Effector CD4-positive, alpha-beta T cell (primary cell): ENCODE data around the gene CDH4.
"Not testable (repeated sequence)": the region's sequence is repeated elsewhere in the genome, so short reads cannot be mapped to it uniquely, and the experiment has no call there.

Experiments
- DNase-seq: peaks from one replicate; pipeline ENCODE4 v3.0.0-alpha.2; 2020

Gene CDH4

GRCh38 chr20:61475729-61476128 lies 223.7 kb downstream of the CDH4 start:
- no peak for DNase-seq

GRCh38 chr20:61476956-61477355 lies 224.9 kb downstream of the CDH4 start:
- no peak for DNase-seq

GRCh38 chr20:61477451-61477861 lies 225.4 kb downstream of the CDH4 start:
- no peak for DNase-seq

DNA sequence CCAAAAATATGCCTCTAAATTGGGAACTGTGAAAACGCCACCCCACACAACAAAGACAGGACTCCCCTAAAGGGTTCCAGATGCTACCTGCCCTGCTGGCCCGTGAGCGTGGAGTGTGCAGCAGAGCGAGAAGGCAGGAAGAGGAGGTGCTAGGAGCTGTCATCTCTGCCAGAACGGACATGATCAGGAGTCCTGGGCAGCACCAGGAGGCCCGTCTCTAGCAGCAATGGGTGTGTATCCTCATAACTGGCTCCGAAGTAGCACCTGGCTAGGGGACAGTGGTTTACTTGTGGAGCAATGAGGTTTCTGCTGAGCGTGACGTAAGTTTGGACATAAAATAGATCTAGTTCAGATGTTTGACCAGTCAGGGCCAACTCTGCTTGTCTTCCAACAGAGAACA lies 226.0 kb downstream of the CDH4 start:
- DNase-seq = no peak

GRCh38 chr20:61478611-61479305 lies 226.7 kb downstream of the CDH4 start:
- DNase-seq = no peak

DNA sequence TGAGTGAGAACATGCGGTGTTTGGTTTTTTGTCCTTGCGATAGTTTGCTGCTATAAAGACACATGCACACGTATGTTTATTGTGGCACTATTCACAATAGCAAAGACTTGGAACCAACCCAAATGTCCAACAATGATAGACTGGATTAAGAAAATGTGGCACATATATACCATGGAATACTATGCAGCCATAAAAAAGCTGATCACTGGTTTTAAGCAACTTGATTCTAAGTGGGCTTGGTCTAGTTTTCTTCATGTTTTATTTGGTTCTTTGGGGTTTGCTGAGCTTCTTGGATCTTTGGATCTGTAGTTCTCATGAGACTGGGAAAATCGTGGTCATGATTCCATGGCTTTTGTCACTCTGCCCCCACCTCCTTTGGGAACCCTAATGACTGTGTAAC lies 227.4 kb downstream of the CDH4 start:
- DNase-seq = not testable (repeated sequence)

- no peak for DNase-seq
Observed at GRCh38 chr20:61480158-61480825, 228.2 kb downstream of the CDH4 start.

DNA sequence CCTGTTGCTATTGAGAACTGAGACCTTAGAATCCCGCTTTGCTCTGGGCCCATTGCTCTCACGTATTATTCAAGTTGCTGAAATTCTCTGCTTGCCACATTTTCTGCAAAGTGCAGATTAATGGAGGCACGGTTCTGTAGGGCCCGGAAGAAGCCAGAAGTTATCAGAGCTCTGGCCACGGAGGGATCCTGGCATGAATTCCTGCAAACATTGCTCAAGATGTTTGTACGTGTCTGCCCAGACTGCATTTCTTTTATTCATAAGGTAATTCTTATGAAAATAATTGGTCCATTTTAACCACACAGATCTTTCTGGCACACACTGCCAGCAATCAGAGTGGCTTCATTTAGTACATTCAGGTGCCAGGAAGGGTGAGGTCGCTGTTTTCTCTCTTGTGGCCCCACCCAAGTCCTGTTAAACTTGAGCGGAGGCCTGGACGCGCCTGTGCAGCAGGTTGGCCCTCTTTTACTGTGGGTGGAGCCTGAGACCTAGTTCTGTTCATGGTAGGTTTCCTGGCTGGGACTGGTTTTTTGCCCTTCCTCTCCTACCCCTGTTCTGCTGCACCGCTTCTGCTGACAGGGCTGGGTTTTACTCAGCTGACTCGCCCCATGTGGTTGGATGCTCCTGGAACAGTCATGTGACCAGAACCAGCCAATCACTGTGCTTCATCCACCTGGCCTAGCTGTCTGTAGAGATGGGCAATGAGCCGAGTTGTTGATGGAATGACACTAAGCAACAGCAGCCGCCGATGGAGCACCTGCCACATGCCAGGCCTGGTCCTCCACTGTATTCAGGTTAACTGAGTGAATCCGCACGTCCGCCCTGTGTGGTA lies 230.2 kb downstream of the CDH4 start:
- no peak for DNase-seq

DNA sequence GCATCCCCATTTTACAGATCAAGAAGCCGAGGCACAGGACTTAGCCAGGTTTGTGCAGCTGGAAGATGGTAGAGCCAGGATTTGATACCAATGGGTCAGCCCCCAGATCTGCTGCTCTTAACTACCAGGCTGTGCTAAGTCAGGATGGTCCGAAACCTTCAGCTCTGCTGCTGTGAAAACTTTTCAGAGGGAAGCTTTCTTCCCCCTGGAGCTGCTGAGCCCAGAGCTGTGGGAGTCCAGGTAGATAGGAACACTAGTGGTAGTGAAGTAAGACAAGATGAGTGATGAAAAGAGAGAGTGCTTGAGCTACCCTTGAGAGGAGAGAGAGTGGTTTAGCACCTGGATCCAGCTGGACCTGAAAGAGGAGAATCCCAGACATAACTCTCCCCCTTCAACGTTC lies 230.8 kb downstream of the CDH4 start:
- no peak for DNase-seq

DNA sequence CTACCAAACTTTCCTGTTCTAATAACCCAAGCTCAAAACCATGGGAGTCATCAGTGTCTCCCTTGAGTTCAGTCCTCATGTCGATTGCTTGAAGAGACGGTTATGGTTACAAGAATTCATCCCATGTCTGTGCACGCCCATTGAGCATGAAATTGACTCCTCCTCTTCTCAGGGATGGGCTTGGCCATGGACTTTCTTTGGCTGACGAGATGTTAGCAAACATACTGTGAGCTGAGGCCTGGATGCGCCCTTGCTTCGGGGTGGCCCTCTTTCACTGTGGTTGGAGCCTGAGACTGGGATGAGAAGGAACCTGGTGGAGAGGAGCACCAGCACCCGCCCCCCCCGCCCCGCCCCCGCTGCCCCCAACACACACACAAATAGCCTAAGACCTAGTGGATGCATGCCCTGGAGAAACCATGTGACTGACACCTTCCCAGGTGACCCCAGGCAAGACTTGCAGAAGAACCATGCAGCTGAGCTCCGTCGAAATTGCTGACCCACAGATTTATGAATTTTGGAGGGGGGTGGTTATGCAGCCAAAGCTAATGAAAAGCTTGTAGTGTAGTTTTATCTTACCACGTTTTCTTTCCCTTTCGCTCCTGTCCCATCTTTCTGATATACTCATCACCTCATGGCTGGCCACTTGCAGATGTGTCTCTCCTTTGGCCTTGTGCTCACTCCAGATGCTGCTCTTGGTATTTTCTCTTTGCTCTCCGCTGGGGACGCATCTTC lies 231.4 kb downstream of the CDH4 start:
- no peak for DNase-seq

GRCh38 chr20:61486198-61486597 lies 234.1 kb downstream of the CDH4 start:
- no peak for DNase-seq

DNA sequence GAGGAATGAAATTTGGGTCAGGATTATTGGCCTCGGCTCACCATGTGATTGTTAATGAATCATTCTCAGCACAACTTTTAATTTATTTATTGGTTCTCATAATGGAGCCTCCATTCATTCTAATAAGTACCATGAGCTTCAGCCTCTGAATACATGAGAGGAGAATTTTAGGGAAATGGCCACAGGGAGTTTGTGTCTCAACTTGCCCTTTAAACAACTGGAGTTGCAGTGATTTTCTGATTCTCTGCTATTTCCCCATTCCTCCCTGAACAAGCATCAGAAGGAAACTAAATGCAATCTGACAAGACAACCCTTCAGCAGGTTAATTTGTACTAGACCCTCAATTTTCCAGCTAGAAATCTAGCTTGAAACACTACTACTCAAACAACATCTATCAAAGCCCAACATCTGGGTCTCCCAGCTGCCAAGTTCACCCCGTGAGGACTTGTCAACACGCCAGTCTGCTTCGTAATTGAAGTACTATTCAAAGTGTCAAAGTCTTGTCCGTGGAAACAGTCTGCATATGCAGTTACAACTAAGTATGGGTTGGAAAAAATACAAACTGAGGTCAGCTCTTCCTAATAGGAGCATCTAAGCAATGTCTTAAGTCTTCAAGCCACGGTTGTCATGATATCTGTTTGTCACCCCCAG lies 235.4 kb downstream of the CDH4 start:
- no peak for DNase-seq

DNA sequence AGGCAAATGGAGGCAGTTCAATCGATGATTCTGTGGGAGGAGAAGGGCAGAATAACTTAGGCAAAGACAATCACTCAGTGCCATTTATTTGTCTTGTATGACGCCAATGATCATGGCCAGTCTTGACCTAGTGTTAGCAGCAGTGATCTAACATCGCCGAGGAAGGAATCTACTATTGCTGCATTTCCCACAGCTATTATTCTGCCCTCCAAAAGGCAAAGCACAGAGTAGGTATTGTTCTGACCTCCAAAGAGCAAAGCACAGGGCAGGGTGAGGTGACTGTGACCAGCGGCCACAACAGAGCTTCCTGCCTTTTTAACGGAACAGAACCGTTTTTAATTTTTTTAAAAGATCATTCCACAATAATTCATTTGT lies 235.9 kb downstream of the CDH4 start:
- no peak for DNase-seq

DNA sequence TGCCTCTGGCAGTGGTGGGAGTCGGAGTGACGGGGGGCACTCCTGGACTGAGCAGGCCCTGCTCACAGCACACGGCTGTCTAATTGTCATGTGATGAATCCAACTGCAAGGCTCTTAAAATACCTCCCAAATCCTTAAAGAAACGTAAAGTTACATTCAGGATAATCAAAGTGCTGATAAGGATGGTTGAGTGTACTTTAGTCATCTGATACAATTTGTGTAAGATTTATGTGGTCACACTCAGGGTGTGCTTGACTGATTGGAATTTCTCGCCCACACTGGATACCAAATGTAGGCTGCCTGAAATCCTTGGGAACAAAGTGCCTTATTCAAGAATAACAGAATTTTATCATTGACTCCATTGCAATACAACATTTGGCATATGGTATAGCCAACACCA lies 238.7 kb downstream of the CDH4 start:
- DNase-seq = no peak

GRCh38 chr20:61492065-61492464 lies 240.0 kb downstream of the CDH4 start:
- DNase-seq = no peak

GRCh38 chr20:61493798-61494305 lies 241.8 kb downstream of the CDH4 start:
- DNase-seq = no peak

DNA sequence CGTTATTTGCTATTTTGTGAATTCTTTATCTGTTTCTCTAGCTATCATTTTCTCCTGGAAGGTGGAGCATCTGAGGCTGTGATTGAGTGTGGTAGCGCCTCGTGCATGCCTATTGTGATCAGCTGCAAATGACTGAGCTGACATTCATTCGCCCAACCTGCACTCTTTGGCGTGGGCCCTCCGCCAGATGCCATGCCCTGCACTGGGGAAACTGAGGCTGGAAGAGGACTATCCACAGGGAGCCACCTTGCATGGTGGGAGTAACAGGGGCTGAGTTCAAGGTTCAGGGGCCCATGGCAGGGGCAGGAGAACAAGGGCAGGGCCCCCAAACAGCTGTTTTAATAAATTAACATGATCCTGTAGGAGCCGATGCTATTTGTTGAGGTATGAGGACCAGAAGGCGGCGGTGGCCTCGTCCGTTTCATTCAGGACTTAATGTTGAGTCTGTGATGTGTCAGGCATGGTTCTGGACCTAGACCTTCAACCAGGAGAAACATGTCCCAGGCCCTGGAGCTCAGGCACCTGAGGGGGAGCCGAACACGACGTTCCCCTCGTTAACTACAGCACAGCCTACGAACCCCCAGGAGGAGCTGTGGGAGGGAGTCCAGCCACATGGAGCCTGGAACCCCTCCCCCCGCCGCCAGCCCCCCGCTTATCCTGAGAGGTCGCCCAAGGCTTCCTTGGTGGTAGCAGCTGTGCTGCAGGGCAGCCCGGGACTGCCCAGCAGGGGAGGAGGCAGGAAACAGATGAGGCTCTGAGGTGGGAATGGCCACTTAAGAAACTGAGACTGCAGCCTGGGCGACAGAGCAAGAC lies 242.9 kb downstream of the CDH4 start:
- DNase-seq = no peak

GRCh38 chr20:61497029-61497627 lies 245.1 kb downstream of the CDH4 start:
- DNase-seq = no peak

GRCh38 chr20:61499859-61500554 lies 247.9 kb downstream of the CDH4 start:
- no peak for DNase-seq

DNA sequence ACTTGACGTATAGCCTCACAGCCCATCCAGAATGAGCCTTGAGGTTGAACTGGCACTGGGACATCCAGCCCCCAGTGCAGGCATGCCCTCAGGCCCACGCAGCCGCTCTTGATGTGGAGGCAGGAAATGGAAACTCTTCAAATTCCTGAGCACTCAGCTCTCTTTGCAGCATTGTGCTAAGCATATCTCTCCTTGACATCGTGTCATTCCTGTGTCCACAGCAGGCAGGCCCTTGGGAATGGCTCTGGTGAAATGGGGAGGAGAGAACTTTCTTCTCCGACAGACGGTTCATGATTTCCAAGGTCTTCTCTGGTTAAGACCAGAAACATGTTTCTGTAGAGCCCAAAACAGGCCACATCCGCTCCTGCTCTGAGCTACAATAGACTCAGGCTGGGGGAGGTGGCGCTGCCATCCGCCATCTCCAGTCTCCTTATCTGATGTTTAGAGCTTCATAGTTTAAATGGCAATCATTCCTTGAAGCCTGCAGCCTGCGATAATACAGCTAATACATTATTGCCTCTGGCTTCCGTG lies 248.8 kb downstream of the CDH4 start:
- no peak for DNase-seq
